Endothelial cell of umbilical vein (primary cell): ENCODE data around the gene PRPSAP1. TPM values are rescaled to one million over a fixed set of nuclear protein-coding genes. Genes with fewer than 3 reads are reported as not detected.

Experiments used
- BruUV-seq: library from RNA; stranded (reverse); fragments of 400-500 nt; replicated peaks from 2 replicates; lab custom pipeline; 2021; lab: Mats Ljungman, UMichigan
- CTCF ChIA-PET: fragments of 300-600, 350-600 bp; sonication (Branson Sonifier 250); formaldehyde crosslinking; loops from one replicate; lab custom pipeline; 2021; ENCODE audit warnings: antibody characterized with exemption, inconsistent platforms; lab: Charles Lee
- POLR2A ChIA-PET: fragments of 300-600, 350-600 bp; sonication (Branson Sonifier 250); formaldehyde crosslinking; loops from one replicate; lab custom pipeline; 2021; ENCODE audit warnings: antibody characterized with exemption, inconsistent platforms; lab: Charles Lee
- DNase-seq: peaks from one replicate; pipeline ENCODE4 v3.0.0-alpha.2; 2011; ENCODE audit warnings: low read depth, low spot score
- FAIRE-seq: peaks from 2 replicates; lab custom pipeline; 2011; peaks lifted over from hg19 to GRCh38; lab: Jason Lieb, UNC
- H2AFZ ChIP-seq: 2 replicates; pipeline ENCODE4 v1.6.0; 2012; ENCODE audit warnings: low read depth, low read length, control low read depth, inconsistent platforms
- H3K27ac ChIP-seq: 2 replicates; pipeline ENCODE4 v1.5.1; 2011; ENCODE audit warnings: low read depth, mild to moderate bottlenecking, control low read depth, low read length, moderate library complexity; ENCODE audit not compliant: insufficient read depth
- H3K27me3 ChIP-seq, 2 experiments: 2 replicates each; pipeline versions ENCODE4 v1.6.0 to v1.6.1; 2011; ENCODE audit warnings: low read length in 2 of 2, mixed read lengths in 1 of 2; ENCODE audit not compliant: control insufficient read depth in 2 of 2, insufficient read depth in 2 of 2
- H3K36me3 ChIP-seq, 2 experiments: 2 replicates in 1 of 2; 3 replicates in 1 of 2; pipeline ENCODE4 v1.5.1; 2011; ENCODE audit warnings: low read length in 2 of 2, mild to moderate bottlenecking in 1 of 2, moderate library complexity in 1 of 2; ENCODE audit not compliant: control insufficient read depth in 2 of 2, insufficient read depth in 2 of 2; ENCODE audit errors: extremely low read depth in 1 of 2
- H3K4me1 ChIP-seq: 3 replicates; pipeline ENCODE4 v1.5.1; 2011; ENCODE audit warnings: mild to moderate bottlenecking, low read length; ENCODE audit not compliant: control insufficient read depth, insufficient read depth; ENCODE audit errors: extremely low read depth
- H3K4me2 ChIP-seq: 2 replicates; pipeline ENCODE4 v1.6.1; 2011; ENCODE audit warnings: low read length, control low read depth, mixed read lengths; ENCODE audit not compliant: insufficient read depth
- H3K4me3 ChIP-seq, 3 experiments: fragments of 200-600 bp in 1 of 3; sonication (generic), shearing (Covaris generic) in 1 of 3; replicated peaks in 1 of 3; 2 replicates each; pipeline ENCODE4 v1.5.1; 2011 to 2016; ENCODE audit warnings: control low read depth in 3 of 3, low read length in 3 of 3, mild to moderate bottlenecking in 2 of 3, inconsistent platforms in 1 of 3, low read depth in 1 of 3, moderate library complexity in 1 of 3; ENCODE audit not compliant: insufficient read depth in 1 of 3
- H3K79me2 ChIP-seq: 2 replicates; pipeline ENCODE4 v1.6.0; 2012; ENCODE audit warnings: low read length, inconsistent platforms; ENCODE audit not compliant: control insufficient read depth, insufficient read depth
- H3K9ac ChIP-seq: replicated peaks from 2 replicates; pipeline ENCODE3; 2011; ENCODE audit warnings: low read length, control low read depth; ENCODE audit not compliant: insufficient read depth; ENCODE audit errors: extremely low read depth
- H3K9me1 ChIP-seq: replicated peaks from 3 replicates; pipeline ENCODE4 v1.6.0; 2011; ENCODE audit warnings: mild to moderate bottlenecking, low read length; ENCODE audit not compliant: control insufficient read depth, insufficient read depth; ENCODE audit errors: extremely low read depth
- H3K9me3 ChIP-seq: replicated peaks from 2 replicates; pipeline ENCODE4 v1.5.1; 2012; ENCODE audit warnings: low read length, inconsistent platforms; ENCODE audit not compliant: control insufficient read depth, insufficient read depth
- H4K20me1 ChIP-seq: replicated peaks from 2 replicates; pipeline ENCODE3; 2011; ENCODE audit warnings: mild to moderate bottlenecking, low read length; ENCODE audit not compliant: control insufficient read depth, insufficient read depth; ENCODE audit errors: extremely low read depth
- CTCF ChIP-seq, 2 donors: IDR thresholded peaks; 1 replicate in 1 of 2; 2 replicates in 1 of 2; pipeline ENCODE4 v1.5.1; 2011; ENCODE audit warnings: low read length in 2 of 2, mild to moderate bottlenecking in 2 of 2, moderate library complexity in 2 of 2, control low read depth in 1 of 2, inconsistent platforms in 1 of 2, low read depth in 1 of 2; ENCODE audit not compliant: insufficient read depth in 1 of 2; ENCODE audit errors: extremely low read depth in 1 of 2
- EZH2 ChIP-seq: IDR thresholded peaks from 2 replicates; pipeline ENCODE4 v1.6.1; 2012; ENCODE audit warnings: borderline replicate concordance, low read depth, mild to moderate bottlenecking, moderate library complexity, low read length, inconsistent platforms; ENCODE audit not compliant: severe bottlenecking
- FOS ChIP-seq: IDR thresholded peaks from 2 replicates; pipeline ENCODE4 v1.6.1; 2011; ENCODE audit warnings: mild to moderate bottlenecking, low read length, moderate library complexity, borderline replicate concordance; ENCODE audit not compliant: insufficient read depth
- GATA2 ChIP-seq: IDR thresholded peaks from 2 replicates; pipeline ENCODE4 v1.7.0; 2011; ENCODE audit warnings: low read depth, mild to moderate bottlenecking, moderate library complexity, mixed read lengths, low read length; ENCODE audit not compliant: insufficient read length, insufficient read depth
- JUN ChIP-seq: IDR thresholded peaks from 2 replicates; pipeline ENCODE4 v1.6.1; 2011; ENCODE audit warnings: borderline replicate concordance, low read depth; ENCODE audit not compliant: insufficient read length, insufficient read depth
- MAX ChIP-seq: IDR thresholded peaks from 2 replicates; pipeline ENCODE4 v1.6.1; 2011; ENCODE audit not compliant: insufficient read depth, insufficient read length
- MYC ChIP-seq: IDR thresholded peaks from one replicate; pipeline ENCODE4 v1.6.1; 2011; ENCODE audit warnings: mild to moderate bottlenecking, low read depth, low read length
- POLR2A ChIP-seq: IDR thresholded peaks from 2 replicates; pipeline ENCODE4 v1.6.1; 2012; ENCODE audit warnings: low read depth, mild to moderate bottlenecking, control low read depth, low read length
- POLR2AphosphoS5 ChIP-seq: IDR thresholded peaks from 2 replicates; pipeline ENCODE4 v1.6.1; 2012; ENCODE audit warnings: low read depth, mild to moderate bottlenecking, control low read depth, low read length, moderate library complexity; ENCODE audit not compliant: insufficient read depth
- dilution Hi-C: fragments of 300-500 bp; cut with MboI; formaldehyde crosslinking; loops from one replicate; pipeline ENCODE4 v1.15.0; 2019; ENCODE audit warnings: low sequenced_read_pairs; ENCODE audit not compliant: extremely low pct_ligation_motif_present
- intact Hi-C: fragments of 100-400 bp; cut with micrococcal nuclease; formaldehyde crosslinking; loops from one replicate; pipeline ENCODE4 v1.10.0; 2022
- polyA plus RNA-seq, 4 experiments: library from polyadenylated mRNA; depleted of rRNA in 3 of 4; stranded (reverse) in 3 of 4; unstranded in 1 of 4; fragments of >200 nt; gene quantifications; 2 replicates each; pipeline versions ENCODE4 v1.2.1 to v1.2.3, GENCODE V29; 2011 to 2012; ENCODE audit warnings: missing spikeins in 1 of 4
- total RNA-seq: library from RNA; stranded (reverse); gene quantifications from 2 replicates; pipeline ENCODE4 v1.2.3, GENCODE V29; 2021

PRPSAP1 gene
- total and polyA plus RNA-seq, 2 donors (not counting 3 experiments of a cell fraction or from before 2014, with no cell fraction given): 90.2 to 123 TPM

DNA sequence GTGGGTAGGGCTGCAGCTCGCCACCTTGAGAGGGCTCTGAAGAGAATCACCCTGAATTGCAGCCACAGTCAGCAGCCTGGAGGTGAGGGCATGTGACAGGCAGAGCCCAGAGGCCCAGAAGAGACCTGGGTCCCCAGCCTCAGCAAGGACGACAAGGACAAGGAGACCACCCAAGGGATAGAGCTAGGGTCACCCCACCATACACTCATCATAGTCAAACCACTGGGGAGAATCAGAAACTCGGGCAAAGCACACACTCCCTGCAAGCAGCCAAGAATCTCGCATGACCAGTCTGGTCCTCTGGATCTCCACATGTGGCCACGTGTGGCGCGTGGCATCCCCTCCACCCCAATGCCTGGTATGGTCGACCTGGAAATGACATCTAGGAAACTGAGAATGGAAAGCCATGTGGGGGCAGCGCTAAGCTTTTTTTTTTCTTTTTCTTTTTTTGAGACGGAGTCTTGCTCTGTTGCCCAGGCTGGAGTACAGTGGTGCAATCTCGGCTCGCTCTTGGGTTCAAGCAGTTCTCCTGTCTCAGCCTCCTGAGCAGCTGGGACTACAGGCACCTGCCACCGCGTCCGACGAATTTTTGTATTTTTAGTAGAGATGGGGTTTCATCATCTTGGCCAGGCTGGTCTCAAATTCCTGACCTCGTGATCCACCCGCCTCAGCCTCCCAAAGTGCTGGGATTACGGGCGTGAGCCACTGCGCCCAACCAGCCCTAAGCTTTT is 26.1 kb upstream of the PRPSAP1 start:
- H3K4me2 ChIP-seq: no peak overlapping the region
- H3K9me1 ChIP-seq: no peaks in the 10 kb centered on the region
- ChIA-PET POLR2A (interaction anchor here (0.6 kb wide), 1 partner anchor 13 kb away, joined by 3 read pairs; no protein-coding TSS in a partner anchor), CTCF (interaction anchor here (2.7 to 8.1 kb wide), 3 partner anchors 9 to 26 kb away, joined by 11 to 106 read pairs (median 14); partner anchors contain the start of gene PRPSAP1)
- DNase-seq: no peak
- dilution Hi-C loops (no loop called here), intact Hi-C loops (no loop called here)
- FAIRE-seq: no peak
- H3K9me3 ChIP-seq: no peaks in the 10 kb centered on the region
- no peak overlapping the region for H3K9ac ChIP-seq
- no peak overlapping the region for H3K27ac ChIP-seq
- H3K79me2 ChIP-seq: peaks cover 3% of the 10 kb centered on the region
- H3K4me3 ChIP-seq: no peak overlapping the region
- BruUV-seq: no TSS peak
- no peaks in the 10 kb centered on the region for H3K27me3 ChIP-seq
- H3K4me1 ChIP-seq: peaks cover 18% of the 10 kb centered on the region
- no peak overlapping the region for H2AFZ ChIP-seq
- no peak for TF ChIP-seq EZH2
- no peak for TF ChIP-seq POLR2AphosphoS5
- no peak for TF ChIP-seq MYC
- TF ChIP-seq FOS: no peak
- TF ChIP-seq CTCF (IDR thresholded peaks at IDR 0.05; ENCODE audit: extremely low read depth in 1 of 2, insufficient read depth in 1 of 2, low read depth in 1 of 2, low read length in 2 of 2): no peak
- TF ChIP-seq MAX: no peak
- no peak for TF ChIP-seq POLR2A
- TF ChIP-seq GATA2: no peak
- no peak for TF ChIP-seq JUN
- H4K20me1 ChIP-seq: no peaks in the 10 kb centered on the region
- no peaks in the 10 kb centered on the region for H3K36me3 ChIP-seq
